ENCODE data around the gene AFF1.

DNA sequence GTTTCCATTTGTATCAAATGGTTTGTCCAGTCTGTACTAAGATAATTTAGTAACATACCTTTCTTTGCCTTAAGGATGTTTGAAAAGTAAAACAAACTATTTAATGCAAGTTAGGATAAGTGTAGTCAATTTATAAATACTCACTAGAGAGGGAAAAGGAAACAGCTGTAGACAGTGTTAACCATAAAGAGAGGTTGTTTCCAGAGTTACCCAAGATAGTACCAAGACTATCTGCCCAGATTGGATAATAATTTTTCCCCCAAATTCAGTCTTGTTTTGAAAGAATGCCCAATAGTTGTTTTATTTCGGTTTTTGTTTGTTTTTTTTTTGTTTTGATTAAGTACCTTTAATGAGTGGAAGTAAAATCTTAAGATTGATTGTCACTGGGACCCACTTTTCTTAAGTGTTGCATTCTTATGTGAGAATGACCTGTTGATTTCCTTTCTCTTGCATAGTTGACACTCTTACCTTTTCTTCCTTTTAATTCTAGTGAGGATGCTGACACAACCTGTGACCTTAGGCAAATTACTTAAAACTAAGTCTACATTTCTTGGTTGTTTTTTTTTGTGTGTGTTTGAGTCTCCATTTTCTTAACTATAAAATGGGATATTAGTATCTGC, 12.8 kb downstream of the AFF1 start:
- TF ChIP-seq TAF1 (IDR thresholded peaks at IDR 0.05; ENCODE audit: borderline replicate concordance, insufficient read depth, low read length) (no peak), SIN3A (IDR thresholded peaks at IDR 0.05; ENCODE audit: borderline replicate concordance, insufficient read depth, low read length) (no peak)
- TF ChIP-seq, protein P1, sequence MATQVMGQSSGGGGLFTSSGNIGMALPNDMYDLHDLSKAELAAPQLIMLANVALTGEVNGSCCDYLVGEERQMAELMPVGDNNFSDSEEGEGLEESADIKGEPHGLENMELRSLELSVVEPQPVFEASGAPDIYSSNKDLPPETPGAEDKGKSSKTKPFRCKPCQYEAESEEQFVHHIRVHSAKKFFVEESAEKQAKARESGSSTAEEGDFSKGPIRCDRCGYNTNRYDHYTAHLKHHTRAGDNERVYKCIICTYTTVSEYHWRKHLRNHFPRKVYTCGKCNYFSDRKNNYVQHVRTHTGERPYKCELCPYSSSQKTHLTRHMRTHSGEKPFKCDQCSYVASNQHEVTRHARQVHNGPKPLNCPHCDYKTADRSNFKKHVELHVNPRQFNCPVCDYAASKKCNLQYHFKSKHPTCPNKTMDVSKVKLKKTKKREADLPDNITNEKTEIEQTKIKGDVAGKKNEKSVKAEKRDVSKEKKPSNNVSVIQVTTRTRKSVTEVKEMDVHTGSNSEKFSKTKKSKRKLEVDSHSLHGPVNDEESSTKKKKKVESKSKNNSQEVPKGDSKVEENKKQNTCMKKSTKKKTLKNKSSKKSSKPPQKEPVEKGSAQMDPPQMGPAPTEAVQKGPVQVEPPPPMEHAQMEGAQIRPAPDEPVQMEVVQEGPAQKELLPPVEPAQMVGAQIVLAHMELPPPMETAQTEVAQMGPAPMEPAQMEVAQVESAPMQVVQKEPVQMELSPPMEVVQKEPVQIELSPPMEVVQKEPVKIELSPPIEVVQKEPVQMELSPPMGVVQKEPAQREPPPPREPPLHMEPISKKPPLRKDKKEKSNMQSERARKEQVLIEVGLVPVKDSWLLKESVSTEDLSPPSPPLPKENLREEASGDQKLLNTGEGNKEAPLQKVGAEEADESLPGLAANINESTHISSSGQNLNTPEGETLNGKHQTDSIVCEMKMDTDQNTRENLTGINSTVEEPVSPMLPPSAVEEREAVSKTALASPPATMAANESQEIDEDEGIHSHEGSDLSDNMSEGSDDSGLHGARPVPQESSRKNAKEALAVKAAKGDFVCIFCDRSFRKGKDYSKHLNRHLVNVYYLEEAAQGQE (IDR thresholded peaks at IDR 0.05; ENCODE audit: insufficient read depth in 1 of 2, low read depth in 2 of 2, low read length in 2 of 2), result no peak

Measured in PFSK-1 (cell line).